ENCODE results near the gene PRIM1. TPM values are rescaled to one million over a fixed set of nuclear protein-coding genes. Genes with fewer than 3 reads are reported as not detected.
"Not testable (repeated sequence)": the region's sequence is repeated elsewhere in the genome, so short reads cannot be mapped to it uniquely, and the experiment has no call there.

PRIM1 gene
- polyA plus RNA-seq, 4 donors, result 16.0 to 20.9 (median 20.0) TPM

DNA sequence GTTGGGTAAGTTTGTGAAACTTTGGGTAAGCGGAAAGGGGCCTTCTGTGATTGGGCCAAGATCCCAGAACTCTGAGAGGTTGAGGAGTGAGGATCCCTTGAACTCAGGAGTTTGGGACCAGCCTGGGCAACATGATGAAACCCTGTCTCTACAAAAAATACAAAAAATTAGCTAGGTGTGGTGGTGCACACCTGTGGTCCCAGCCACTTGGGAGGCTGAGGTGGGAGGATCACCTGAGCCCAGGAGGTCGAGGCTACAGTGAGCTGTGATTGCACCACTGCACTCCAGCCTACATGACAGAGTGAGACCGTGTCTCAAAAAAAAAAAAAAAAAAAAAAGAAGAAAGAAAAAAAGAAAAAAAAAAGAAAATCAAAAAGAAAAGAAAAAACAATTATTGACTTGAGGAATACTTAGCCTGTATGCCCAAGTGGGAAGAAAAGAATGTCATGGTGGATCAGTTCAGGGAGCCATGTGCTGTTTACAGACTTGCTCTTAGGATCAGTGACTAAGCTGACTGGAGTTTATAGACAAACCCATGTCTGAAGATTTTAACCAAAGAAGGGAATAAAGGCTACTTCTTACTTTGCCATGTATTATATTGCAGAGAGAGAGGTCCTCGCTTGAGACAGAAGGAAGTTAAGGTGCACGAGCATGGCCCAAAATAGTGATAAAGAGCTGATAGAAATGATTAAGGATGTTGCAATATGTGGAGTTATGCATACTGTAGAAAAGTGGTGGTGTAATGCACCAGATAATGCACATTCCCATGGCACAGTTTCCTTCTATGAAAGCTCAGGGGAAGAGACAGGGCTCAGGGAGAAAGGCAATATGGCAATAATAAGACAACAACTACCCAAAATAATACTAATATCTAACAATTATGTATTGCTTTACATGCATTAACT lies 11.9 kb upstream of the PRIM1 start:
- DNase-seq (ENCODE audit: low read depth in 4 of 4, low spot score in 3 of 4), result no peak

- DNase-seq (ENCODE audit: low read depth in 4 of 4, low spot score in 3 of 4), result no peak
These were observed 9.7 kb upstream of the PRIM1 start for GRCh38 chr12:56761812-56762211.

DNA sequence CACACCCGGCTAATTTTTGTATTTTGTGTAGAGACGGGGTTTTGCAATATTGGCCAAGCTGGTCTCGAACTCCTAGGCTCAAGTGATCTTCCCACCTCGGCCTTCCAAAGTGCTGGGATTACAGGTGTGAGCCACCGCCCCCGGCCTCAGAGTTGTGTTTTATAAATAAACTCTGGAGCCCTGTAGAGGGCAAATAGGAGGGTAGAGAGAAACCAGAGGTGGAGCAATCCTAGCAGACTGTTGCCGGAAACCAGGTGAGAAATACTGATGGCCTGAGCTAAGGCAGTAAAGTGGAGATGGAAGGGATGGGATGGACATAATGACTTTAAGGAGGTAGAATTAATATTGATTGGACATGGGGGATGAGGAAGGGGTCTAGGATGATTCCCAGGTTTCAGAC lies 8.3 kb upstream of the PRIM1 start:
- DNase-seq (ENCODE audit: low read depth in 4 of 4, low spot score in 3 of 4), result no peak

GRCh38 chr12:56759263-56759908 lies 7.3 kb upstream of the PRIM1 start:
- DNase-seq (ENCODE audit: low read depth in 4 of 4, low spot score in 3 of 4), result no peak

DNA sequence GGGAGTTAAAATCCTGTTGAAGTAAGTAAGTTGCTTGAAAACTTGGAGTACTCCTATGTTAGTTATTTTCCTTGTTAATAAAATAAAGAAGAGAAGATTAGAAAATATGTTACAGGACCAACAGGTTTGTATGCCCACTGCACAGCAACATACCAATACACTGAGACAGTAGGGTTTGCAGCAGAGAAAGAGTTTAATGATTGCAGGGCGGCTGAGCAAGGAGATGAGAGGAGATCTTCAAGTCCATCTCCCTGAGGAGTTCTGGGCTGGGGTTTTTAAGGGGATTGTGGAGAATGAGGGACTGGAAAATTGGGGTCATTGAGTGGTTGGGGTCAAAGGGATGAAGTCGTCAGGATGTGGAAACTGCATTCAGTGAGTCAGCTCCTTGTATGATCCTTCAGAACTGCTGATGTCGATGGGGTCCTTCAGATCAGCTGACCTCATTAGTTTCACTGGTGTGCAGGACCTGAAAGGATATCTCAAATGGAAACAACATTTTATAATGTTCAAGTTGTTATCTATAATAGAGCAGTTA lies 6.7 kb upstream of the PRIM1 start:
- DNase-seq (ENCODE audit: low read depth in 4 of 4, low spot score in 3 of 4), result no peak

- not testable (repeated sequence) for DNase-seq (ENCODE audit: low read depth in 4 of 4, low spot score in 3 of 4)
These were observed 5.8 kb upstream of the PRIM1 start for GRCh38 chr12:56757971-56758370.

- no peak for DNase-seq (ENCODE audit: low read depth in 4 of 4, low spot score in 3 of 4)
These were observed 1.4 kb upstream of the PRIM1 start for GRCh38 chr12:56753566-56753965.

- not testable (repeated sequence) for DNase-seq (ENCODE audit: low read depth in 4 of 4, low spot score in 3 of 4)
These were observed 1.5 kb downstream of the PRIM1 start for GRCh38 chr12:56750596-56750995.

DNA sequence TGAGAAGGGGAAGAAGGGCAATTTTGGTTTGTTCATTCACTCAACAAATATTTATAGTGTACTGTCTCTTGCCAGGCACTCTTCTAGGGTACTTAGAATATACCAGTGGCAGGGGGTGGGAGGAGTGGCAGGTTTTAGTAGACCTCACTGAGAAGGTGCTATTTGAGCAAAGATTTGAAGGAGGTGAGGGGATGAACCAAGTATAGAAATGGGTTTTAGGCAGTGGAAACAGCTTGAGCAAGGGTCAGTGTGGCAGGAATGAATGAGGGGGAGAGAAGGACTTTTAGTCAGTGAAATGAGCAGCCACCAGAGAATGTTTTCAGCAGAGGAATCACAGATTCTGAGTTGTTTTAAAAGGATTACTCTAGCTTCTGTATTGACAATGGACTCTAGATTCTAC lies 2.3 kb downstream of the PRIM1 start:
- no peak for DNase-seq (ENCODE audit: low read depth in 4 of 4, low spot score in 3 of 4)

- no peak for DNase-seq (ENCODE audit: low read depth in 4 of 4, low spot score in 3 of 4)
These were observed 2.8 kb downstream of the PRIM1 start for GRCh38 chr12:56749359-56749758.

DNA sequence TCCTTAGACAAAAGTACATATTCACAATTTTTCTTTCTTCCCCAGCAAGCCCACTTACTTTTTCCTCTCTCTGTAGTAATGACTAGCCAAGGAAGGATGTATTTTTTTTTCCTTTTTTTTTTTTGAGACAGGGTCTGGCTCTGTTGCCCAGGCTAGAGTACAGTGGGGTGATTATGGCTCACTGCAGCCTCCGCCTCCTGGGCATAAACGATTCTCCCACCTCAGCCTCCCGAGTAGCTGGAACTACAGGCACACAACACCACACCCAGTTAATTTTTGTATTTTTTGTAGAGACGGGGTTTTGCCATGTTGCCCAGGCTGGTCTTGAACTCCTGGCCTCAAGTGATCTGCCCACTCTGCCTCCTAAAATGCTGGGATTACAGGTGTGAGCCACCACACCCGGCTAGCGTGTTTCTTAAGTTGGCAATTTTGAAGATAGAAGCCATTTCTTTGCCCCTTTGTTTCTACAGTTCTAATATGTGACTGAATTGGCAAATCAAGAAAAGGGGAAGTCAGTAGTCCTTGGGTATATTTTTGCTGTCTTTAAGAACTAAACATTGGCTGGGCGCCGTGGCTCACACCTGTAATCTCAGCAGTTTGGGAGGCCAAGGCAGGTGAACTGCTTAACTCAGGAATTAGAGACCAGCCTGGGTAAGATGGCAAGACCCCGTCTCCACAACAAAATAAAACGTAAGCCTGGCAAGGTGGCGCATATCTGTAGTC lies 23.8 kb downstream of the PRIM1 start:
- DNase-seq (ENCODE audit: low read depth in 4 of 4, low spot score in 3 of 4), result no peak

DNA sequence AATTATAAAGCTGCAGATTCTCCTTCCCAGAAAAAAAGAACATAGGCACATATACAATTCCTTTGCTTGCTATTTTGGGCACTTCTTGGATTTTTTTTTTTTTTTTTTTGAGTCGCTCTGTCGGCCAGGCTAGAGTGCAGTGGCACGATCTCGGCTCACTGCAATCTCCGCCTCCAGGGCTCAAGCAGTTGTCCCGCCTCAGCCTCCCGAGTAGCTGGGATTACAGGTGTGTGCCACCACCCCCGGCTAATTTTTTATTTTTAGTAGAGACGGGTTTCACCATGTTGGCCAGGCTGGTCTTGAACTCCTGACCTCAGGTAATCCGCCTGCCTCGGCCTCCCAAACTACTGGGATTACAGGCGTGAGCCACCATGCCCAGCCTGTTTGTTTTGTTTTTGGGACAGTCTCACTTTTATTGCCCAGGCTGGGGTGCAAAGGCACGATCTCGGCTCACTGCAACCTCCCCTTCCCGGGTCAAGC lies 25.9 kb downstream of the PRIM1 start:
- DNase-seq (ENCODE audit: low read depth in 4 of 4, low spot score in 3 of 4), result not testable (repeated sequence)

GRCh38 chr12:56725723-56726102 lies 26.4 kb downstream of the PRIM1 start:
- DNase-seq (ENCODE audit: low read depth in 4 of 4, low spot score in 3 of 4), result no peak

DNA sequence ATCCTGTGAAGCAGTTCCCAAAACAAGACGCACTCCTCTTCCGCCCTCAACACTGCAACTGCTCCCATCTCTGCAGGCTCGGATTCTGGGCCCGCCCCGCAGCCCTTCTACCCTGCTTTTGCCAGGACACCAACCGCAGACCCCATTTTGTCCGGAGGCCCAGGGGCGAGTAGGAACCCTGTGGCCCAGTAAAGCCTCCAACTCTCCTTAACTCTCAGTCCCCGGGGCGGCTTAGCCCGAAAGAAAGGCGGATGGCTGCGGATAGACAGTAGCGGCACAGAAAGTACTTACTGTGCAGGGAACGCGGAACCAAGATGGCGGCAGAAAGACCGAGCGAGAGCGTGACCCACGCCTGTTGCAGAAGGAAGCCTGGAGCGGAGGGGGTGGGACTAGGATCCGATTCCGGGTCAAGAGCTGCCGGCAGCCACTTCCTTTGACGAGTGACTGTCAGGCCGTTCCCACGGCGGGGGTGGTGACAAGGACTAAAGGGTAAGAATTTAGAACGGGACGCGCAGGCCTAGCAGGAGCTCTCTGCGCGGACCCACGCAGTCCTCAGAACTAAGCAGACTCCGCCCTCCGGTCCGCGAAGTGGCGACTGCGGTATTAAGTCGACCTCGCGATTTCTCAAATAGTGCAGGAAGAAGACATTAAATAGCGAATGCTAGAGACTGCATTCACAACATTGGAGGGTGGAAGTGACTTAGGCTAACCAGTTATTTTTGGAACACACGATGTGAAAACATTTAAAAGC lies 27.0 kb downstream of the PRIM1 start, which contains the start of gene NACA:
NACA (minus strand) TSS at position 328 of the 751 bp plus-strand sequence. CDS start 778 bp downstream, outside the sequence.
- peak; percentile 92 to 95 (median 94) for DNase-seq (ENCODE audit: low read depth in 4 of 4, low spot score in 3 of 4)

GRCh38 chr12:56724701-56724971 lies 27.5 kb downstream of the PRIM1 start:
- DNase-seq (ENCODE audit: low read depth in 4 of 4, low spot score in 3 of 4), result peak in 1 of 4 donors; percentile 25

DNA sequence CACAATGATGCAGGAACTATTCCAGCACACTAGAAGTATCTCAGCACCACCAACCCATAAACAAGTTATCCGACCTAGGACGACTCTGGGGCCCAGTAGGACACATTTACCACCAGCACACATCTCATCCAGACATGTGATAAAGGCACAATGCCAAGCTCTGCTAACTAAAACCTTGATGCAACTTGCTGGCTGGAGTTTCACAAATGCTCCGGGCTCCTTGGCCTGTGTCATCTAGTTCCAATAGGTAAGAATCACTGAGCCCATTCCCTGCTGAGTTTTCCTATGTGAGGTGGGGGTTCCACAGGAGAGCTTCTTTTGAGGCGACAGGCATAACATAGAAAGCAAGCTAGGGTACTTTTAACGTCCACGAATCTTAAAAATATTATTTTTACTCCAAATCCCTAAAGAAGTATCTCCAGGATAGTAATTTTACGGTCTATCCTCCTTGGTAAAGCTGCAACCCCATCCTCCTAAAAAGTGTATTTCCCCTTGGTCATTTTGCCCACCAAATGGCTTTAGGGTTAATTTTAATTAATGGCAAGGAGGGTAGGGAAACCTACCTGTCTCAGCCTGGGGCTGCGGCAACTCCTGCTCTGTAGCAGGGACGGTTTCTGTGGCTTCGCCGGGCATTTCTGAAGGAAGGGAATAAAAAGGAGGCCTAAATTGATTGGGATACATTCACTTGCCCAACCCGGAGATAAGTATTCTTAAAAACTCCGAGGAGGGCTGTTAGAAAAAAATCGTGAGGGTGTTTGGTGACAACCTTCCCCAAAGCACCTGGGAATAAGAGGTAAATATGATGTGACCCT lies 28.0 kb downstream of the PRIM1 start:
- no peak for DNase-seq (ENCODE audit: low read depth in 4 of 4, low spot score in 3 of 4)

DNA sequence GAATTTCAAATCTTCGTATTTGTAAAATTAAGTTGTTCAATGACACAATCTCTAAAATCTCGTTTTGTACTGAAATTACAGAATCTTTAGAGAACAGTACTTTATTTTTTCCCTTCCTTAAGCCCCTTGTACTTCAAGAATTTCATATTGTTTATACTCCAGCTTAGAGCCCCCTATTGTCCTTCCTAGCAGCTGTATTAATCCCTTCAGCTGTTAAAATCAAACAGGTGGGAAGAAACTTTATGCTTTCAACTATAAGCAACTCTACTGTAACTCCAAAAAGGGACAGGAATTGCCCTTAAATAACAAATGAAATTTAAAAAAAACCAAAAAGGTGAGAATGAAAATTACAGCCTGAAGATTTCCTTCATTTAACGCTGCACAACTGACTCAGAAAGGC lies 28.8 kb downstream of the PRIM1 start:
- no peak for DNase-seq (ENCODE audit: low read depth in 4 of 4, low spot score in 3 of 4)

- DNase-seq (ENCODE audit: low read depth in 4 of 4, low spot score in 3 of 4), result no peak
These were observed 29.3 kb downstream of the PRIM1 start for GRCh38 chr12:56722832-56723231.

DNA sequence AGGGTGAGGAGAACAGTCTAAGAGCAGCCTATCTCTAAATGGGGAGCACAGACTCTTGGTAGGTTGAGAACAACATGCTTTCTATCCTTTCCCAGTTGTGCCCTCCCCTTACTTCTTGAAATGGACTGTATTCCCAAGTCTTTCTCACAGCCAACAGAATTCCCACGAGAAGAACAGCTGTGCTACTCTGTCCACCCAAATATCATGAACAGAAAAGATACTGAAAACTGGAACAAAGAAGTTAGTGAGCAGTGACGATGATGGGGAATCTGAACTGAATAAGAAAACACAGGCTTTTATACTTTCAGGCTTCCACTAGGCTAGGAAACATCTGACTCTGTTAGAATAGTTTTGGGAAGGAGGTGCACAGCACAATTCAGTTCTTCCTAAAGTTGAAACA lies 30.4 kb downstream of the PRIM1 start:
- no peak for DNase-seq (ENCODE audit: low read depth in 4 of 4, low spot score in 3 of 4)

- DNase-seq (ENCODE audit: low read depth in 4 of 4, low spot score in 3 of 4), result no peak
These were observed 30.9 kb downstream of the PRIM1 start for GRCh38 chr12:56721216-56721615.
